ENCODE results near the gene LINGO1.

Gene LINGO1

GRCh38 chr15:77567202-77567601, 65.5 kb downstream of the LINGO1 start:
- DNase-seq, result no peak

- DNase-seq, result no peak
Measured at GRCh38 chr15:77566092-77566491, 66.6 kb downstream of the LINGO1 start.

DNA sequence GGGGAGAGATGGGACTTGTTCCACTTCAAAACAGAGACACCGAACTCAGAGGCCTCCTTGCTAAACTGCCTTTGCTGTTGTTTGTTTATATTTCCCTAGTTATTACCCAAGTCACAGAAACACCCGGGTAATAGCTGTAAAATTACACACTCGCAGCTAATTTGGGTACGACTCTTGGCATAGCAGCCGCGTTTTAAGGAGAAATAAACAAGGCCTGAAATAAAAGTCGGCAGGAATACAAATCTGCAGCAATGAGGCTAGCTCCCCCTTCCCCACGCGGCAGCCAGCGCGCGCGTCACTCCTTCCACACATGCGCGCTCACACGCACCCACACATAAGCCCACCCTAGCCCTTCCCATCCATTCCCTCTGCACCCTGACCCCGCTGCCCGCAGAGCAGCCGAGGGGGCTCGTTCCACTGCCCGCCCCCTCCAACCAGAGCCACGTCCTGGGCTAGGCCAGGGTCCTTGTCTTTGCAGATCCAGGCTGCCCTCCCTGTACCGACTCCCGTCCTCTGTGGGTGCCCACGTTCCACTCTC, 67.3 kb downstream of the LINGO1 start:
- DNase-seq, result no peak

DNA sequence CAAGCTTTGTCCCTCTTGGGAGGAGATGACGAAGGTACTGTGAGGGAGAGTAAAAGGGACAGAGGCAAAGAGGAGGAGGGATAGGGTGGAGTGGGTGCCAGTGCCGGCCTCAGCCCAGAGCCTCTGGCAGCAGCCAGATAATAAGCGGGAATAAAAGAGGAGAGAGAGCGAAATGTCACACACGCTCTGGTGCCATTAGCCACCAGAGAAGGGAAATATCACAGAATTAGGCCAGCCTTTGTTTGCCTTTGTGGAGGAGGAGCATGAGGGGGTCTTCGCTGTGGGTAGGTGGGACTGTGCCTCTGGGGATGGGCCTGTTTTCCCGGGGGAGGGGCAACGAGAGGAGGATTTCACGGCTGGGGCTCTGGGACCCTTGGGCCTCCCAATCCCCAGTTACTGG, 67.8 kb downstream of the LINGO1 start:
- no peak for DNase-seq

DNA sequence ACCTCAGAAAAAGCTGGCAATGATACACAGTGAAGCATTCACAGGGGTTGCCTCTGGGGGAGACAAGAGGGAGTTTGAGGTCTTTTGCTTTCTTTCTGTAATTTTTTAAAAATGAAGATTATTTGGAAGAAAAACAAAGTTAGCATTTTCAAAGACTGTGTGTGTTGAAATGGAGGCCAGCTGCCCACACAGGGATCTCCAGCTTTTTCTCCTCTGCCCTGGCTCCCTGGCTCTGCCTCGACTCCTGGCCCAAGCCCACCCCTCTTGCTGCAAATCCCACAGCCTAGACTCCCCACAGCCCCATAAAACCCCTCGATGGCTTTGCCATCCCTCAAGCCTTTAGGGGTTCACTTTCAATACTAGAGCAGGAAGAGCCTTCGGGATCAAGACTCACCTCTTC, 68.4 kb downstream of the LINGO1 start:
- no peak for DNase-seq

GRCh38 chr15:77563623-77564156, 69.0 kb downstream of the LINGO1 start:
- no peak for DNase-seq

All from DMS53 (cell line).